Suprapubic skin (tissue), 4 donors: ENCODE results near the gene MGAT5. TPM values are rescaled to one million over a fixed set of nuclear protein-coding genes. Genes with fewer than 3 reads are reported as not detected.

Experiments used
- DNase-seq, 2 donors: peaks; one replicate each; pipeline ENCODE4 v3.0.0-alpha.2; 2019; ENCODE audit warnings: low spot score in 2 of 2
- H3K27ac ChIP-seq: fragments of 200-600 bp; sonication (generic); one replicate; pipeline ENCODE4 v1.5.1; 2019
- H3K27me3 ChIP-seq: fragments of 200-600 bp; sonication (generic); one replicate; pipeline ENCODE4 v1.5.1; 2019
- H3K36me3 ChIP-seq: fragments of 200-600 bp; sonication (generic); one replicate; pipeline ENCODE4 v1.5.1; 2019
- H3K4me1 ChIP-seq: fragments of 200-600 bp; sonication (generic); one replicate; pipeline ENCODE4 v1.5.1; 2019
- H3K4me3 ChIP-seq: fragments of 200-600 bp; sonication (generic); one replicate; pipeline ENCODE4 v1.5.1; 2019; ENCODE audit warnings: mild to moderate bottlenecking
- H3K9me3 ChIP-seq: fragments of 200-600 bp; sonication (generic); one replicate; pipeline ENCODE4 v1.5.1; 2019
- CTCF ChIP-seq, 2 donors: fragments of 200-600 bp in 1 of 2; fragments of 450-650 bp in 1 of 2; sonication (generic) in 1 of 2; IDR thresholded peaks; one replicate each; pipeline ENCODE4 v1.5.1; 2016 to 2019; ENCODE audit warnings: antibody characterized with exemption in 2 of 2, mild to moderate bottlenecking in 1 of 2, moderate library complexity in 1 of 2
- EP300 ChIP-seq: sonication (generic); formaldehyde crosslinking; IDR thresholded peaks from one replicate; pipeline ENCODE4 v1.6.1; 2017; ENCODE audit warnings: antibody characterized with exemption
- POLR2A ChIP-seq, 2 donors: fragments of 450-650 bp; IDR thresholded peaks; one replicate each; pipeline ENCODE4 v1.6.1; 2017; ENCODE audit warnings: antibody characterized with exemption in 2 of 2, mild to moderate bottlenecking in 2 of 2, moderate library complexity in 2 of 2
- POLR2AphosphoS5 ChIP-seq, 3 donors: sonication (generic); formaldehyde crosslinking; IDR thresholded peaks; one replicate each; pipeline ENCODE4 v1.6.1; 2017; ENCODE audit warnings: antibody characterized with exemption in 3 of 3
- WGBS: methylation state at CpG from one replicate; pipeline ENCODE4 v1.1.5; 2018; 5-methylcytosine and 5-hydroxymethylcytosine counted together
- total RNA-seq, 4 donors: library from RNA; depleted of rRNA; stranded (reverse); fragments of >200 nt; gene quantifications; one replicate each; pipeline ENCODE4 v1.1.0, GENCODE V29; 2016

The MGAT5 gene
- total RNA-seq, 4 donors from 2014 or later: 16.9 to 42.1 (median 32.9) TPM

GRCh38 chr2:134457765-134458472, 204.0 kb downstream of the MGAT5 start:
- DNase-seq: peak in 1 of 2 donors; percentile 20
- H3K4me3 ChIP-seq: no peak overlapping the region
- 81% methylated on average over 18 of the region's 18 CpGs for WGBS
- H3K27me3 ChIP-seq: no peaks in the 10 kb centered on the region
- no peak overlapping the region for H3K27ac ChIP-seq
- no peaks in the 10 kb centered on the region for H3K9me3 ChIP-seq
- H3K36me3 ChIP-seq: no peaks in the 10 kb centered on the region
- TF ChIP-seq POLR2AphosphoS5 (IDR thresholded peaks at IDR 0.05): no peak
- peaks cover 6% of the 10 kb centered on the region for H3K4me1 ChIP-seq

- 91% methylated on average over 6 of the region's 6 CpGs for WGBS
- no peak overlapping the region for H3K27ac ChIP-seq
- H3K4me3 ChIP-seq: no peak overlapping the region
- H3K4me1 ChIP-seq: peaks cover 6% of the 10 kb centered on the region
- no peak for DNase-seq
- no peaks in the 10 kb centered on the region for H3K27me3 ChIP-seq
- H3K9me3 ChIP-seq: no peaks in the 10 kb centered on the region
- TF ChIP-seq POLR2A (IDR thresholded peaks at IDR 0.05) (no peak), POLR2AphosphoS5 (IDR thresholded peaks at IDR 0.05) (no peak), CTCF (IDR thresholded peaks at IDR 0.05) (no peak), EP300 (no peak)
- no peaks in the 10 kb centered on the region for H3K36me3 ChIP-seq
Observed at GRCh38 chr2:134458473-134458853, 204.6 kb downstream of the MGAT5 start.

- 89% methylated on average over 10 of the region's 10 CpGs for WGBS
- Histone ChIP-seq H3K36me3 (no peaks in the 10 kb centered on the region), H3K4me1 (peaks cover 6% of the 10 kb centered on the region), H3K27ac (no peak overlapping the region), H3K27me3 (no peaks in the 10 kb centered on the region), H3K4me3 (no peak overlapping the region), H3K9me3 (no peaks in the 10 kb centered on the region)
- no peak for TF ChIP-seq POLR2A (IDR thresholded peaks at IDR 0.05)
- no peak for TF ChIP-seq EP300
- no peak for TF ChIP-seq POLR2AphosphoS5 (IDR thresholded peaks at IDR 0.05)
- TF ChIP-seq CTCF (IDR thresholded peaks at IDR 0.05): no peak
- peak; percentile 45 to 72 for DNase-seq
Observed at GRCh38 chr2:134458950-134459349, 205.1 kb downstream of the MGAT5 start.

- H3K27me3 ChIP-seq: no peaks in the 10 kb centered on the region
- H3K4me3 ChIP-seq: no peak overlapping the region
- TF ChIP-seq CTCF (IDR thresholded peaks at IDR 0.05) (no peak), POLR2AphosphoS5 (IDR thresholded peaks at IDR 0.05) (no peak), EP300 (no peak)
- no peak overlapping the region for H3K27ac ChIP-seq
- peak; percentile 40 to 67 for DNase-seq
- peaks cover 6% of the 10 kb centered on the region for H3K4me1 ChIP-seq
- 88% methylated on average over 11 of the region's 11 CpGs for WGBS
- H3K9me3 ChIP-seq: no peaks in the 10 kb centered on the region
- H3K36me3 ChIP-seq: no peaks in the 10 kb centered on the region
Observed at GRCh38 chr2:134459706-134460406, 206.0 kb downstream of the MGAT5 start.

GRCh38 chr2:134460583-134460998, 206.7 kb downstream of the MGAT5 start:
- peak; percentile 60 to 76 for DNase-seq
- H3K9me3 ChIP-seq: no peaks in the 10 kb centered on the region
- H3K36me3 ChIP-seq: no peaks in the 10 kb centered on the region
- H3K27ac ChIP-seq: no peak overlapping the region
- H3K4me1 ChIP-seq: peaks cover 6% of the 10 kb centered on the region
- no peaks in the 10 kb centered on the region for H3K27me3 ChIP-seq
- TF ChIP-seq CTCF (IDR thresholded peaks at IDR 0.05): peak in 1 of 2 donors; percentile 54
- no peak for TF ChIP-seq EP300
- TF ChIP-seq POLR2AphosphoS5 (IDR thresholded peaks at IDR 0.05): no peak
- no peak for TF ChIP-seq POLR2A (IDR thresholded peaks at IDR 0.05)
- 31% methylated on average over 6 of the region's 8 CpGs for WGBS
- H3K4me3 ChIP-seq: no peak overlapping the region
